GM12891 (cell line): Measurements from ENCODE around the gene RIPOR3.

Source experiments
- POLR2A ChIP-seq: IDR thresholded peaks from 2 replicates; pipeline ENCODE4 v1.6.1; 2011; ENCODE audit warnings: low read depth, low read length, control low read depth
- POLR2AphosphoS5 ChIP-seq: IDR thresholded peaks from 2 replicates; pipeline ENCODE4 v1.6.1; 2011; ENCODE audit warnings: low read depth, low read length, control low read depth
- POU2F2 ChIP-seq: IDR thresholded peaks from 2 replicates; pipeline ENCODE4 v1.6.1; 2011; ENCODE audit warnings: low read depth, mild to moderate bottlenecking, control low read depth, low read length, moderate library complexity
- TAF1 ChIP-seq: IDR thresholded peaks from 2 replicates; pipeline ENCODE4 v1.6.1; 2011; ENCODE audit warnings: low read depth, low read length, control low read depth

DNA sequence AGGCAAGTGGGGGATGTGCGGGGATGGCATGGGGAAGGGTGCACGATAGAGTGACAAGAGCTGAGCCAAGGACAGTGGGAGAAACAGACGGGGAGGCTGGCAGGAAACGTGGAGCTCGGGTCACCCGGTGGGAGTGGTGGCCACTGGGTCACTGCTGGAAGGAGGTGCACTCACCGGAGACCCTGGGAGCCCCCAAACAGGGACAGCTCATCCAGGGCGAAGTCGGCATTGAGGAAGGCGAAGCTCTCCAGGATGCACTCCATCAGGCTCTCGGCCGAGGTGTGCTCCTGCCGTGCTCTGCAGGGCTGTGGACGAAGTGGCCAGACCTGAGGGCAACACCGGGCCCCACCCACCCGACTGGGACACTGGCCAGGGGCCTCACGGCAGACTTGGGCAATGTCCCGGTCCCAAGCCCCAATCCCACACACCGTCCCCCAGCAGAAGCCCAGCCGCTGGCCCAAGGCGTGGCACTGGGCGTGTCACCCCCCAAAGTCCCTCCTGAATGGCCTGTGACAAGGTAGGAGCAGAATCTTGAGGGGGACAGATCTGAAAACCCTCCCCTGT lies 93.9 kb downstream of the RIPOR3 start:
- no peak for TF ChIP-seq POU2F2
- TF ChIP-seq POLR2AphosphoS5 = no peak
- no peak for TF ChIP-seq POLR2A
- no peak for TF ChIP-seq TAF1
